CD4-positive, alpha-beta memory T cell (primary cell): ENCODE data around the gene MYL6B. TPM values are rescaled to one million over a fixed set of nuclear protein-coding genes. Genes with fewer than 3 reads are reported as not detected.

ENCODE experiments used
- CTCF ChIA-PET: fragments of 350-600 bp; sonication (Branson Sonifier 250); formaldehyde crosslinking; loops from one replicate; lab custom pipeline; 2021; ENCODE audit warnings: inconsistent platforms; ENCODE audit not compliant: partially characterized antibody; lab: Charles Lee
- POLR2A ChIA-PET: fragments of 350-600 bp; sonication (Branson Sonifier 250); formaldehyde crosslinking; loops from one replicate; lab custom pipeline; 2021; ENCODE audit not compliant: partially characterized antibody; lab: Charles Lee
- DNase-seq, 5 donors: peaks; one replicate each; pipeline versions ENCODE4 v3.0.0 to v3.0.0-alpha.2; 2020 to 2022; ENCODE audit warnings: mixed read lengths in 1 of 5
- H3K27ac ChIP-seq: one replicate; pipeline ENCODE4 v1.7.0; 2013; ENCODE audit warnings: low read depth, low read length
- H3K27me3 ChIP-seq: 2 replicates; pipeline ENCODE4 v1.7.0; 2013; ENCODE audit warnings: mild to moderate bottlenecking, low read length, moderate library complexity; ENCODE audit not compliant: insufficient read depth
- H3K36me3 ChIP-seq: 2 replicates; pipeline ENCODE4 v1.7.0; 2013; ENCODE audit warnings: mild to moderate bottlenecking, low read length, moderate library complexity; ENCODE audit not compliant: insufficient read depth
- H3K4me1 ChIP-seq: 2 replicates; pipeline ENCODE4 v1.7.0; 2013; ENCODE audit warnings: mild to moderate bottlenecking, low read length, moderate library complexity; ENCODE audit not compliant: insufficient read depth
- H3K4me3 ChIP-seq, 2 donors: one replicate each; pipeline ENCODE4 v1.7.0; 2013; ENCODE audit warnings: low read length in 2 of 2, mild to moderate bottlenecking in 1 of 2
- H3K9me3 ChIP-seq, 2 donors: one replicate each; pipeline ENCODE4 v1.7.0; 2013; ENCODE audit warnings: low read length in 2 of 2, control low read depth in 1 of 2; ENCODE audit not compliant: control insufficient read depth in 1 of 2
- H3K27ac Mint-ChIP-seq, 7 donors: one replicate each; pipeline ENCODE4 v1.8.0; 2020 to 2021; ENCODE audit warnings: mixed read lengths in 7 of 7, mild to moderate bottlenecking in 6 of 7, inconsistent platforms in 3 of 7, moderate library complexity in 3 of 7
- H3K27me3 Mint-ChIP-seq, 2 donors: one replicate each; pipeline ENCODE4 v1.8.0; 2020 to 2021; ENCODE audit warnings: mixed read lengths in 2 of 2
- H3K36me3 Mint-ChIP-seq, 2 donors: one replicate each; pipeline ENCODE4 v1.8.0; 2020 to 2021; ENCODE audit warnings: mixed read lengths in 2 of 2, inconsistent platforms in 1 of 2, mild to moderate bottlenecking in 1 of 2
- H3K4me1 Mint-ChIP-seq, 4 donors: one replicate each; pipeline ENCODE4 v1.8.0; 2020 to 2021; ENCODE audit warnings: mixed read lengths in 4 of 4, mild to moderate bottlenecking in 1 of 4
- H3K4me3 Mint-ChIP-seq, 8 donors: one replicate each; pipeline ENCODE4 v1.8.0; 2020 to 2021; ENCODE audit warnings: mixed read lengths in 8 of 8, mild to moderate bottlenecking in 7 of 8, moderate library complexity in 6 of 8, inconsistent platforms in 3 of 8
- H3K9me3 Mint-ChIP-seq, 8 donors: one replicate each; pipeline ENCODE4 v1.8.0; 2020 to 2021; ENCODE audit warnings: mixed read lengths in 8 of 8, mild to moderate bottlenecking in 5 of 8, inconsistent platforms in 3 of 8, moderate library complexity in 1 of 8
- intact Hi-C: fragments of 100-400 bp; cut with micrococcal nuclease; formaldehyde crosslinking; loops from one replicate; pipeline ENCODE4 v1.15.1; 2023
- polyA plus RNA-seq, 2 donors: library from polyadenylated mRNA; unstranded; fragments of 300-500 nt; fragmentation: Illumina TruSeq; gene quantifications; one replicate each; pipeline ENCODE4 v1.2.3, GENCODE V29; 2021
- total RNA-seq, 2 experiments: library from RNA; stranded (reverse); gene quantifications; one replicate each; pipeline ENCODE4 v1.2.3, GENCODE V29; 2021

The MYL6B gene
- total RNA-seq (1 to 10 TPM; 2.6 to 3.4 TPM), polyA plus RNA-seq (1 to 10 TPM; 1.8 to 4.8 TPM)

- POLR2A ChIA-PET = interaction anchor here (0.6 to 2.1 kb wide), 19 partner anchors 17 to 322 kb away, joined by 3 to 24 read pairs (median 4); partner anchors contain the start of genes CNPY2, PA2G4, RNF41 and RPL41
- peak; percentile 87 to 94 (median 88) for DNase-seq
- Mint-ChIP-seq H3K27ac (peak within 1 kb of the TSS; percentile 93 to 99 (median 97)), H3K36me3 (peaks cover 0 to under 1% of the 10 kb centered on the region in 2 donors), H3K4me1 (peaks cover 13 to 46% (median 26%) of the 10 kb centered on the region in 4 donors), H3K4me3 (peak within 1 kb of the TSS; percentile 91 to 96 (median 94)), H3K9me3 (no peaks in the 10 kb centered on the region), H3K27me3 (no peaks in the 10 kb centered on the region)
- H3K27ac ChIP-seq = peak within 1 kb of the TSS; percentile 84
- intact Hi-C loops = loop anchor here (1.0 kb wide), 4 partner anchors 23 to 323 kb away; partner anchors contain the start of genes DNAJC14, PA2G4 and ZC3H10
- no peaks in the 10 kb centered on the region for H3K36me3 ChIP-seq
- peak within 1 kb of the TSS; percentile 66 to 91 for H3K4me3 ChIP-seq
- peaks cover 33% of the 10 kb centered on the region for H3K4me1 ChIP-seq
- H3K9me3 ChIP-seq = no peaks in the 10 kb centered on the region
- CTCF ChIA-PET = interaction anchor here (0.8 to 2.9 kb wide), 14 partner anchors 9 to 105 kb away, joined by 3 to 22 read pairs (median 4); partner anchors contain the start of genes ESYT1, RNF41, SMARCC2 and ZC3H10
- no peaks in the 10 kb centered on the region for H3K27me3 ChIP-seq
Measured at GRCh38 chr12:56152132-56152755, at the start of gene MYL6B. Gene MYL6B (plus strand): TSS chr12:56152587. CDS start chr12:56153919, 1,332 bp downstream.

DNA sequence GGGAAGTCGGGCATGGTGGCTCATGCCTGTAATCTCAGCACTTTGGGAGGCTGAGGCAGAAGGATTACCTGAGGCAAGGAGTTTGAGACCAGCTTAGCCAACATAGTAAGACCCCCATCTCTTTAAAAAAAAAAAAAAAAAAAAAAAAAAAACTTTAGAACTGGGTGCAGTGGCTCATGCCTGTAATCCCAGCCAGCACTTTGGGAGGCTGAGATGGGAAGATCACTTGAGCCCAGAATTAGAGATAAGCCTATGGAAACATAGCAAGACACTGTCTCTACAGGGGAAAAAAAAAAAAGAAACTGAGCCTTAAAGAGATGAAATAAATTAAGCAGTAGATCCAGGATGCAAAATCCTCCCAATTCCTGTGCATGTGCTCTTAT lies 49.7 kb upstream of the MYL6B start:
- Mint-ChIP-seq H3K9me3 (no peaks in the 10 kb centered on the region), H3K27ac (peak overlapping the region; percentile 97 to 100 (median 98)), H3K27me3 (peaks cover 0 to under 1% of the 10 kb centered on the region in 2 donors), H3K4me1 (peaks cover 34 to 62% (median 48%) of the 10 kb centered on the region in 4 donors), H3K36me3 (peaks cover 14 to 30% of the 10 kb centered on the region in 2 donors), H3K4me3 (peak overlapping the region; percentile 89 to 99 (median 96))
- ChIA-PET CTCF (interaction anchor here (0.7 to 7.9 kb wide), 6 partner anchors 16 to 62 kb away, joined by 3 to 68 read pairs (median 16); partner anchors contain the start of genes ERBB3, RPL41 and ZC3H10), POLR2A (interaction anchor here (0.6 to 10.8 kb wide), 25 partner anchors 8 to 372 kb away, joined by 3 to 324 read pairs (median 8); partner anchors contain the start of genes DNAJC14, ERBB3, ESYT1 and GDF11)
- no peaks in the 10 kb centered on the region for H3K27me3 ChIP-seq
- peaks cover 49% of the 10 kb centered on the region for H3K4me1 ChIP-seq
- intact Hi-C loops = loop anchor here (5.0 kb wide), 4 partner anchors 95 to 365 kb away; partner anchors contain the start of genes ORMDL2, PYM1 and SARNP
- H3K36me3 ChIP-seq = peaks cover 10% of the 10 kb centered on the region
- H3K4me3 ChIP-seq = peak overlapping the region; percentile 62 to 90
- peak overlapping the region; percentile 82 for H3K27ac ChIP-seq
- H3K9me3 ChIP-seq = no peaks in the 10 kb centered on the region
- no peak for DNase-seq

GRCh38 chr12:56103066-56103711 lies 49.2 kb upstream of the MYL6B start:
- Histone ChIP-seq H3K27me3 (no peaks in the 10 kb centered on the region), H3K4me1 (peaks cover 49% of the 10 kb centered on the region), H3K9me3 (no peaks in the 10 kb centered on the region), H3K36me3 (peaks cover 15% of the 10 kb centered on the region), H3K4me3 (peak overlapping the region; percentile 62 to 90), H3K27ac (peak overlapping the region; percentile 82)
- Mint-ChIP-seq H3K27ac (peak overlapping the region; percentile 97 to 100 (median 98)), H3K27me3 (no peaks in the 10 kb centered on the region), H3K9me3 (no peaks in the 10 kb centered on the region), H3K4me3 (peak overlapping the region; percentile 89 to 99 (median 96)), H3K36me3 (peaks cover 18 to 33% of the 10 kb centered on the region in 2 donors), H3K4me1 (peaks cover 34 to 62% (median 47%) of the 10 kb centered on the region in 4 donors)
- intact Hi-C loops = loop anchor here (5.0 kb wide), 4 partner anchors 96 to 366 kb away; partner anchors contain the start of genes ORMDL2, PYM1 and SARNP
- peak; percentile 44 to 58 (median 53) for DNase-seq
- ChIA-PET POLR2A (interaction anchor here (0.6 to 10.8 kb wide), 34 partner anchors 8 to 584 kb away, joined by 3 to 324 read pairs (median 8); partner anchors contain the start of genes BLOC1S1, CNPY2, COQ10A and DNAJC14), CTCF (interaction anchor here (1.0 to 7.9 kb wide), 9 partner anchors 12 to 129 kb away, joined by 3 to 68 read pairs (median 10); partner anchors contain the start of genes ERBB3, RAB5B, RPL41 and SMARCC2)

DNA sequence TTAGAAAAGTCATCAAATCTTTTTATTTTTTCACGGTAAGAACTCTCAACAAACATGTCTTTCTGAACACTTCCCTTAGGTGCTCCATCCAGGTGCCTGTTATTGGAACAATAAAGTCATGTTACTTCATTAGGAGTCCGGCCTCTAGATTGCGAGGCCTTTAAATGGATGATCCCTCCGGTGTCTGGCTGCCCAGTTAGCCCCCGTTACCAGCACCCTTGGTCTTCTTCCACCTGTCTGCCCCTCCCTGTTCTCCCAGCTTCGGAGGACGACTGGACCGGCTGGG lies 48.6 kb upstream of the MYL6B start:
- CTCF ChIA-PET = interaction anchor here (0.9 to 7.9 kb wide), 16 partner anchors 9 to 163 kb away, joined by 3 to 68 read pairs (median 7); partner anchors contain the start of genes ERBB3, ESYT1, RAB5B and RNF41

DNA sequence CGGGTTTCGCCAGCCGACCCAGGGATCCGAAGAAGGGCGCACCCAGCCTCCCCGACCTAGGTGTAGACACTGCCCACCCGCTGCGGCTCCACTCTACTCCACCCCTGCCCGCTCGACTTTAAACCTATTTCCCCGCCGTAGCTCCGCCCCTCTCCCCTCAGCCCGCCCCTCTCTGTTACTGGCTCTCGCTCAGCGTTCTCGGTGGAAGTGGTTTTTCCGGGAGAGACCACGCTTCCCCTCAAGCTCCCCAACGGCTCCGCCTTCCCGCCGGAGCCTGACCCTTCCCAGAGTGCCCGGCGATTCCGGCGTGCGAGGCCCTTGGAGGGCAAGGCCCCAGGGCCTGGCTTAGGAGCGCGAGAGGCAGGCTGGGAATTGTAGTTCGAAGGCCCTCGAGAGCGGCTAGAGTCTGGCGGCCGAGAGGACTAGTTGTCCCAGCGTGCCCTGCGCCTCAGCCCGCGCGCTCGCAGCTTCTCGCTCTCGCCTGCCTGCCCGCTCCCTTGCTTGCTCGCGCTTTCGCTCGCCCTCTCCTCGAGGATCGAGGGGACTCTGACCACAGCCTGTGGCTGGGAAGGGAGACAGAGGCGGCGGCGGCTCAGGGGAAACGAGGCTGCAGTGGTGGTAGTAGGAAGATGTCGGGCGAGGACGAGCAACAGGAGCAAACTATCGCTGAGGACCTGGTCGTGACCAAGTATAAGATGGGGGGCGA lies 48.1 kb upstream of the MYL6B start, which contains the start of gene PA2G4:
Gene PA2G4 (plus strand): TSS at position 451 of the 706 bp plus-strand sequence. CDS start 179 bp downstream, at position 630.
- peak within 1 kb of the TSS; percentile 89 to 99 (median 96) for H3K4me3 Mint-ChIP-seq
- H3K27ac Mint-ChIP-seq = peak within 1 kb of the TSS; percentile 97 to 100 (median 98)
- no peaks in the 10 kb centered on the region for H3K9me3 Mint-ChIP-seq
- Histone ChIP-seq H3K36me3 (peaks cover 25% of the 10 kb centered on the region), H3K27me3 (no peaks in the 10 kb centered on the region), H3K9me3 (no peaks in the 10 kb centered on the region), H3K4me3 (peak within 1 kb of the TSS; percentile 62 to 90), H3K27ac (peak within 1 kb of the TSS; percentile 82), H3K4me1 (peaks cover 49% of the 10 kb centered on the region)
- POLR2A ChIA-PET = interaction anchor here (0.6 to 10.8 kb wide), 44 partner anchors 9 to 583 kb away, joined by 3 to 324 read pairs (median 8); partner anchors contain the start of genes ATP5F1B, BLOC1S1, CNPY2 and COQ10A
- CTCF ChIA-PET = interaction anchor here (0.9 to 7.9 kb wide), 16 partner anchors 9 to 164 kb away, joined by 3 to 68 read pairs (median 7); partner anchors contain the start of genes ERBB3, ESYT1, RAB5B and RNF41
- DNase-seq = peak; percentile 95 to 97 (median 96)
- intact Hi-C loops = loop anchor here (1.0 to 5.0 kb wide), 11 partner anchors 12 to 367 kb away; partner anchors contain the start of genes MYL6B, ORMDL2, PYM1 and RPL41
- no peaks in the 10 kb centered on the region for H3K27me3 Mint-ChIP-seq
- H3K4me1 Mint-ChIP-seq = peaks cover 34 to 62% (median 47%) of the 10 kb centered on the region in 4 donors
- peaks cover 28 to 39% of the 10 kb centered on the region in 2 donors for H3K36me3 Mint-ChIP-seq

More for the DNA sequence above, 48.6 kb upstream of the MYL6B start:
- H3K36me3 Mint-ChIP-seq = peaks cover 24 to 39% of the 10 kb centered on the region in 2 donors
- intact Hi-C loops = loop anchor here (1.0 to 5.0 kb wide), 11 partner anchors 13 to 366 kb away; partner anchors contain the start of genes MYL6B, ORMDL2, PYM1 and RPL41
- H3K27ac Mint-ChIP-seq = peak overlapping the region; percentile 97 to 100 (median 98)
- POLR2A ChIA-PET = interaction anchor here (0.6 to 10.8 kb wide), 47 partner anchors 8 to 584 kb away, joined by 3 to 324 read pairs (median 7); partner anchors contain the start of genes ATP5F1B, BLOC1S1, CNPY2 and COQ10A
- DNase-seq = no peak
- Histone ChIP-seq H3K27ac (peak overlapping the region; percentile 82), H3K4me3 (peak overlapping the region; percentile 4 to 90), H3K9me3 (no peaks in the 10 kb centered on the region), H3K36me3 (peaks cover 21% of the 10 kb centered on the region), H3K27me3 (no peaks in the 10 kb centered on the region), H3K4me1 (peaks cover 49% of the 10 kb centered on the region)
- H3K4me3 Mint-ChIP-seq = peak overlapping the region; percentile 89 to 99 (median 96)
- H3K27me3 Mint-ChIP-seq = no peaks in the 10 kb centered on the region
- no peaks in the 10 kb centered on the region for H3K9me3 Mint-ChIP-seq
- H3K4me1 Mint-ChIP-seq = peaks cover 34 to 62% (median 47%) of the 10 kb centered on the region in 4 donors
